ENCODE results near the gene HTR2A. TPM values are rescaled to one million over a fixed set of nuclear protein-coding genes. Genes with fewer than 3 reads are reported as not detected.

HTR2A gene
- total and polyA plus RNA-seq, 2 donors (not counting 3 experiments of a cell fraction or from before 2014, with no cell fraction given): not detected

DNA sequence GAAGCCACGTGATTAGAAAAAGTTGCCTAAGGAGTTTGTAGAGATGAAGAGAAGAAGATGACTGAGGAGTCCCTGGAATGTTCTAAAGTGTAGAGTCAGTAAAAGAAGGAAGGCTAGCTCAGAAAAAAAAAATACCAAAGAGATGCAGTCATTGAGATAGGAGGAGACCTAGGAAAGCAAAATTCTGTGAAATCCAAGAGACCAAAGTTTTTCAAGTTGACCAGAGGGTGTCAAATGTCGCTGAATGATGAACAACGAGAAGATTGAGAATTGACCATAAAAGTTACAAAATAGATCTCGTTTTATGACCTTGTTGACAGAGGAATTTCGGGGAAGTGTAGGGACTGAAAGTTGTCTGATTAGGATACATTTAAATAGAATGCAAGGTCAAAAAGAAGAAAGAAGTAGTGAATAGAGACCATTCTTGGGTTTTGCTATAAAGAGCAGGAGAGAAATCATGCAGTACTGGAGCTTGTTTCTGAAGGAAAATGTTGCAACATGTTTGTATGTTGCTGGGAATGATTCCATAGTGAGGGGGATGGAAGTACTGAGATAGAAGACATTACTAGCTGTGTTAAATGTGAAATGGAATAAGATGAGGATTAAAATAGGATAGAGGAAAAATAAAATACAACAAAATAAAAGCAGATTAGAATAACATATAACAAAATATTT lies 30.2 kb upstream of the HTR2A start:
- ChIA-PET POLR2A (no interaction called here), CTCF (no interaction called here)
- H3K4me1 ChIP-seq (ENCODE audit: control insufficient read depth, extremely low read depth, insufficient read depth, low read length): no peaks in the 10 kb centered on the region
- H3K4me3 ChIP-seq (replicated peaks in 1 of 3; ENCODE audit: insufficient read depth in 1 of 3, low read depth in 1 of 3, low read length in 3 of 3): no peak overlapping the region
- no TSS peak for BruUV-seq (replicated peaks)
- no peak for TF ChIP-seq POLR2A (IDR thresholded peaks at IDR 0.05; ENCODE audit: low read depth, low read length)
- no peak for TF ChIP-seq EZH2 (IDR thresholded peaks at IDR 0.05; ENCODE audit: borderline replicate concordance, low read depth, low read length, severe bottlenecking)
- TF ChIP-seq GATA2 (IDR thresholded peaks at IDR 0.05; ENCODE audit: insufficient read depth, insufficient read length, low read depth, low read length): no peak
- TF ChIP-seq FOS (IDR thresholded peaks at IDR 0.05; ENCODE audit: borderline replicate concordance, insufficient read depth, low read length): no peak
- no peak for TF ChIP-seq POLR2AphosphoS5 (IDR thresholded peaks at IDR 0.05; ENCODE audit: insufficient read depth, low read depth, low read length)
- TF ChIP-seq MYC (IDR thresholded peaks at IDR 0.05; ENCODE audit: low read depth, low read length): no peak
- TF ChIP-seq, protein P1, sequence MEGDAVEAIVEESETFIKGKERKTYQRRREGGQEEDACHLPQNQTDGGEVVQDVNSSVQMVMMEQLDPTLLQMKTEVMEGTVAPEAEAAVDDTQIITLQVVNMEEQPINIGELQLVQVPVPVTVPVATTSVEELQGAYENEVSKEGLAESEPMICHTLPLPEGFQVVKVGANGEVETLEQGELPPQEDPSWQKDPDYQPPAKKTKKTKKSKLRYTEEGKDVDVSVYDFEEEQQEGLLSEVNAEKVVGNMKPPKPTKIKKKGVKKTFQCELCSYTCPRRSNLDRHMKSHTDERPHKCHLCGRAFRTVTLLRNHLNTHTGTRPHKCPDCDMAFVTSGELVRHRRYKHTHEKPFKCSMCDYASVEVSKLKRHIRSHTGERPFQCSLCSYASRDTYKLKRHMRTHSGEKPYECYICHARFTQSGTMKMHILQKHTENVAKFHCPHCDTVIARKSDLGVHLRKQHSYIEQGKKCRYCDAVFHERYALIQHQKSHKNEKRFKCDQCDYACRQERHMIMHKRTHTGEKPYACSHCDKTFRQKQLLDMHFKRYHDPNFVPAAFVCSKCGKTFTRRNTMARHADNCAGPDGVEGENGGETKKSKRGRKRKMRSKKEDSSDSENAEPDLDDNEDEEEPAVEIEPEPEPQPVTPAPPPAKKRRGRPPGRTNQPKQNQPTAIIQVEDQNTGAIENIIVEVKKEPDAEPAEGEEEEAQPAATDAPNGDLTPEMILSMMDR (IDR thresholded peaks at IDR 0.05; ENCODE audit: extremely low read depth in 1 of 2, insufficient read depth in 1 of 2, low read depth in 1 of 2, low read length in 2 of 2): no peak
- no peak for TF ChIP-seq JUN (IDR thresholded peaks at IDR 0.05; ENCODE audit: borderline replicate concordance, insufficient read depth, insufficient read length, low read depth)
- TF ChIP-seq, protein P2, sequence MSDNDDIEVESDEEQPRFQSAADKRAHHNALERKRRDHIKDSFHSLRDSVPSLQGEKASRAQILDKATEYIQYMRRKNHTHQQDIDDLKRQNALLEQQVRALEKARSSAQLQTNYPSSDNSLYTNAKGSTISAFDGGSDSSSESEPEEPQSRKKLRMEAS (IDR thresholded peaks at IDR 0.05; ENCODE audit: insufficient read depth, insufficient read length): no peak
- H3K27me3 ChIP-seq (ENCODE audit: control insufficient read depth in 2 of 2, insufficient read depth in 2 of 2, low read length in 2 of 2): no peaks in the 10 kb centered on the region
- no peak overlapping the region for H3K27ac ChIP-seq (ENCODE audit: insufficient read depth, low read depth, low read length)
- H3K9ac ChIP-seq (replicated peaks; ENCODE audit: extremely low read depth, insufficient read depth, low read length): no peak overlapping the region
- H3K9me1 ChIP-seq (replicated peaks; ENCODE audit: control insufficient read depth, extremely low read depth, insufficient read depth, low read length): no peaks in the 10 kb centered on the region
- H4K20me1 ChIP-seq (replicated peaks; ENCODE audit: control insufficient read depth, extremely low read depth, insufficient read depth, low read length): no peaks in the 10 kb centered on the region
- peaks cover 2% of the 10 kb centered on the region for H3K9me3 ChIP-seq (replicated peaks; ENCODE audit: control insufficient read depth, insufficient read depth, low read length)
- H3K36me3 ChIP-seq (ENCODE audit: control insufficient read depth in 2 of 2, extremely low read depth in 1 of 2, insufficient read depth in 2 of 2, low read length in 2 of 2): no peaks in the 10 kb centered on the region
- H3K79me2 ChIP-seq (ENCODE audit: control insufficient read depth, insufficient read depth, low read length): no peaks in the 10 kb centered on the region
- H2AFZ ChIP-seq (ENCODE audit: low read depth, low read length): no peak overlapping the region
- FAIRE-seq (no peak), DNase-seq (ENCODE audit: low read depth, low spot score) (no peak)
- intact Hi-C loops (cut with micrococcal nuclease) (no loop called here), dilution Hi-C loops (cut with MboI; ENCODE audit: extremely low pct_ligation_motif_present, low sequenced_read_pairs) (no loop called here)
- H3K4me2 ChIP-seq (ENCODE audit: insufficient read depth, low read length): no peak overlapping the region
